ENCODE measurements around the gene TMEM250.

The TMEM250 gene

DNA sequence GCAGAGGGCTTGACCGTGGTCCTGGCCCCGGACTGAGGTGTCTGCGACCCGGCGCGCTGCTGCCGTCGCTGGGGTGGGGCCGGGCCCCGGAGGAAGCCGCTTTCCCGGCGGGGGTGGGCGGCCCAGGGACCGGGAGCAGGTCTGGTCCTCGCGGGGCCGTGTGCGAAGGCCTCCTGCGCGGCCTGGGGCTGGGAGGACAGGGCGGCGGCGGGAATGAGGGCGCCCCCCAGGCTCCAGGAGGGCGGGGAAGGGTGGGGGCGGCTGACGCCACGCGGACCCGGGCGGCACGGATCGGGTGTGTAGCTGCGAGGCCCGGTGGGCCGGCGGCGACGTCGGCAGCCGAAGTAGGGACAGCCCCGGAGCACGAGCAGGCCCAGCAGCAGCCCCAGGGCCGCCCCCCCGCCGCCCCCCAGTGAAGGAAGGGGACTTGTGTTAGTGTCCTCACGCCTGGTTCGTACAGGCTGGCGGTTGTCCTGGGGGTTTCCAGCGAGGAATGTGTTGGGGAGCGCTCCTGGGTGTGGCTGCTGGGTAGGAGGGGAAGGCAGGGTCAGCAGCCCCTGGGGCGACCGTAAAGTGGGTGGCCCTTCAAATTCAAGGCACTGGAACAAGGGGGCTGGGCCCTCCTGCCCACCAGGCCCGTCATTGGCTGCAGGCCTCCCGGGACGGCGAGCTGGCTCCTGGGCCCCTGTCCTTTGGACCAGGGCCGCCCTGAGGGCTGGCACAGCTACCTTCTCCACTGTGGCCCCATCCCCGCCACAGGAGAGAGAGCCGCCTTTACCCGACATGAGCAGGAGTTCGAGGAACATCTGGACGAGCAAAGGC, 597 bp upstream of the TMEM250 start:
- no peak for TF ChIP-seq CTCF (IDR thresholded peaks at IDR 0.05; ENCODE audit: insufficient read depth, low read length, poor library complexity, severe bottlenecking)
- H3K27me3 ChIP-seq (replicated peaks; ENCODE audit: control insufficient read depth, insufficient read depth, low read length) = no peaks in the 10 kb centered on the region
- no peak for DNase-seq (ENCODE audit: extremely low read depth, insufficient read length)
- H3K36me3 ChIP-seq (ENCODE audit: control insufficient read depth, insufficient read depth, low read length) = peaks cover 2% of the 10 kb centered on the region
- H3K4me3 ChIP-seq (replicated peaks; ENCODE audit: low read depth, low read length) = peak overlapping the region; percentile 83

DNA sequence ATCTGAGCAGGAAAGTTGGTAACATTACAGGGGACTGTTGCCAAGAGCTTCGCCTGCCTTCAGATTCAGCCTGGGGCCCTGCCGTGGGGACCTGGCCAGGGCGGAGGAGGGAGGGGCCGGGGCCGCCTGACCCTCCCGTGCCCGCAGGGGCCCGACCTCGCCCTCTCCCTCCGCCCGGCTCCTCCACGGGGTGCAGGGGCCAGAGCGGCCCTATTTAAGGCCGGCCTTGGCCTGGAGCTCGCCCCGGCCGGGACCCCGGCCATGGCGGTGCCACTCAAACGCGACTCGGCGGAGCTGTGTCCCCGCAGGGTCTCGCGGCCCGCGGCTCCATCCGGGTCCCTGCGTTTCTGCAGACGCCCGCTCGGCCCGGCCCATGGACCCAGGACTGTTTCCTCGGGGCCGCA, 757 bp downstream of the TMEM250 start:
- no peak for TF ChIP-seq CTCF (IDR thresholded peaks at IDR 0.05; ENCODE audit: insufficient read depth, low read length, poor library complexity, severe bottlenecking)
- DNase-seq (ENCODE audit: extremely low read depth, insufficient read length) = no peak
- Histone ChIP-seq H3K27me3 (replicated peaks; ENCODE audit: control insufficient read depth, insufficient read depth, low read length) (no peaks in the 10 kb centered on the region), H3K36me3 (ENCODE audit: control insufficient read depth, insufficient read depth, low read length) (peaks cover 2% of the 10 kb centered on the region), H3K4me3 (replicated peaks; ENCODE audit: low read depth, low read length) (peak overlapping the region; percentile 83)

GRCh38 chr9:136117291-136117915, 1.3 kb downstream of the TMEM250 start:
- Histone ChIP-seq H3K27me3 (replicated peaks; ENCODE audit: control insufficient read depth, insufficient read depth, low read length) (no peaks in the 10 kb centered on the region), H3K36me3 (ENCODE audit: control insufficient read depth, insufficient read depth, low read length) (peaks cover 2% of the 10 kb centered on the region), H3K4me3 (replicated peaks; ENCODE audit: low read depth, low read length) (peak overlapping the region; percentile 83)
- peak; percentile 58 for DNase-seq (ENCODE audit: extremely low read depth, insufficient read length)
- no peak for TF ChIP-seq CTCF (IDR thresholded peaks at IDR 0.05; ENCODE audit: insufficient read depth, low read length, poor library complexity, severe bottlenecking)

- TF ChIP-seq CTCF (IDR thresholded peaks at IDR 0.05; ENCODE audit: insufficient read depth, low read length, poor library complexity, severe bottlenecking) = no peak
Measured at GRCh38 chr9:136116360-136117098, 2.1 kb downstream of the TMEM250 start.

GRCh38 chr9:136115641-136116359, 2.9 kb downstream of the TMEM250 start:
- H3K4me3 ChIP-seq (replicated peaks; ENCODE audit: low read depth, low read length) = no peak overlapping the region
- no peaks in the 10 kb centered on the region for H3K27me3 ChIP-seq (replicated peaks; ENCODE audit: control insufficient read depth, insufficient read depth, low read length)
- peaks cover 2% of the 10 kb centered on the region for H3K36me3 ChIP-seq (ENCODE audit: control insufficient read depth, insufficient read depth, low read length)
- DNase-seq (ENCODE audit: extremely low read depth, insufficient read length) = no peak
- no peak for TF ChIP-seq CTCF (IDR thresholded peaks at IDR 0.05; ENCODE audit: insufficient read depth, low read length, poor library complexity, severe bottlenecking)

More at GRCh38 chr9:136116360-136117098, 2.1 kb downstream of the TMEM250 start:
- no peak for DNase-seq (ENCODE audit: extremely low read depth, insufficient read length)
- no peak overlapping the region for H3K4me3 ChIP-seq (replicated peaks; ENCODE audit: low read depth, low read length)
- peaks cover 2% of the 10 kb centered on the region for H3K36me3 ChIP-seq (ENCODE audit: control insufficient read depth, insufficient read depth, low read length)
- H3K27me3 ChIP-seq (replicated peaks; ENCODE audit: control insufficient read depth, insufficient read depth, low read length) = no peaks in the 10 kb centered on the region
